Right forelimb (tissue), 1 donor: ENCODE results near the gene USP6NL.

Source experiments
- DNase-seq: peaks from one replicate; pipeline ENCODE4 v3.0.0-alpha.2; 2018

USP6NL gene

GRCh38 chr10:11548065-11548767 lies 63.2 kb downstream of the USP6NL start:
- no peak for DNase-seq

- DNase-seq, result no peak
These were observed 64.9 kb downstream of the USP6NL start for GRCh38 chr10:11546581-11546980.

GRCh38 chr10:11541296-11541695 lies 70.2 kb downstream of the USP6NL start:
- DNase-seq, result no peak

GRCh38 chr10:11539191-11539868 lies 72.1 kb downstream of the USP6NL start:
- no peak for DNase-seq

GRCh38 chr10:11538834-11539190 lies 72.6 kb downstream of the USP6NL start:
- DNase-seq, result no peak

GRCh38 chr10:11536228-11536627 lies 75.2 kb downstream of the USP6NL start:
- DNase-seq, result no peak

- no peak for DNase-seq
These were observed 76.0 kb downstream of the USP6NL start for GRCh38 chr10:11535346-11535959.

- no peak for DNase-seq
These were observed 78.1 kb downstream of the USP6NL start for GRCh38 chr10:11533328-11533781.

- DNase-seq, result no peak
These were observed 79.1 kb downstream of the USP6NL start for GRCh38 chr10:11532306-11532705.

GRCh38 chr10:11530806-11531205 lies 80.6 kb downstream of the USP6NL start:
- DNase-seq, result no peak

GRCh38 chr10:11529276-11529903 lies 82.1 kb downstream of the USP6NL start:
- no peak for DNase-seq

- DNase-seq, result no peak
These were observed 83.2 kb downstream of the USP6NL start for GRCh38 chr10:11528286-11528685.

GRCh38 chr10:11527691-11528255 lies 83.7 kb downstream of the USP6NL start:
- no peak for DNase-seq

GRCh38 chr10:11527068-11527467 lies 84.4 kb downstream of the USP6NL start:
- DNase-seq, result no peak

- DNase-seq, result no peak
These were observed 85.9 kb downstream of the USP6NL start for GRCh38 chr10:11525503-11525902.

GRCh38 chr10:11522821-11523245 lies 88.6 kb downstream of the USP6NL start:
- no peak for DNase-seq

- DNase-seq, result no peak
These were observed 89.6 kb downstream of the USP6NL start for GRCh38 chr10:11521860-11522259.

- no peak for DNase-seq
These were observed 90.6 kb downstream of the USP6NL start for GRCh38 chr10:11520892-11521291.

GRCh38 chr10:11517150-11517549 lies 94.3 kb downstream of the USP6NL start:
- DNase-seq, result no peak

GRCh38 chr10:11516431-11516746 lies 95.1 kb downstream of the USP6NL start:
- DNase-seq, result no peak

GRCh38 chr10:11515596-11516430 lies 95.6 kb downstream of the USP6NL start:
- DNase-seq, result no peak

GRCh38 chr10:11513727-11514126 lies 97.7 kb downstream of the USP6NL start:
- no peak for DNase-seq

GRCh38 chr10:11512596-11512995 lies 98.9 kb downstream of the USP6NL start:
- no peak for DNase-seq
